ENCODE measurements around the gene MLLT1.

The MLLT1 gene

DNA sequence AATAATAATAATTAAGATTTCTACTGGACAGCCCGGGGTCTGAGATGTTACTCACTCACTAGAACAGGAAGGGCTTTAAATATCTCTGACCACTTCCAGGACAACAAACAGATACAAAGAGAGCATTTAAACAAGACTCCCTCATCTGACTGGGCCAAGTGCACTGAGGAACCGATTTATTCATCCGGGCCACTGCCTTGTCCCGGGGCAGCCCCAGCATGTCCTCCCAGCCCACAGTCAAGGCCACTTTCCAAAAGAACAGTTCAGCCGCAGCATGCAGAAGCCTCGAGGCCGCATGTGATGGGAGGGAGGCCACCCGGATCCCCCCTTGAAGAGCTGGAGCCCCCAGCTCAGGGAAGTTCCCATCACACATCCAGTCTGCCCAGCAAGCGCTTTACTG lies 30.5 kb downstream of the MLLT1 start:
- no peak for TF ChIP-seq CTCF (conservative IDR thresholded peaks at IDR 0.05; ENCODE audit: low read depth, low read length)
- no peak for DNase-seq (ENCODE audit: low read depth)
- no peak overlapping the region for H3K4me3 ChIP-seq (ENCODE audit: low read length)

DNA sequence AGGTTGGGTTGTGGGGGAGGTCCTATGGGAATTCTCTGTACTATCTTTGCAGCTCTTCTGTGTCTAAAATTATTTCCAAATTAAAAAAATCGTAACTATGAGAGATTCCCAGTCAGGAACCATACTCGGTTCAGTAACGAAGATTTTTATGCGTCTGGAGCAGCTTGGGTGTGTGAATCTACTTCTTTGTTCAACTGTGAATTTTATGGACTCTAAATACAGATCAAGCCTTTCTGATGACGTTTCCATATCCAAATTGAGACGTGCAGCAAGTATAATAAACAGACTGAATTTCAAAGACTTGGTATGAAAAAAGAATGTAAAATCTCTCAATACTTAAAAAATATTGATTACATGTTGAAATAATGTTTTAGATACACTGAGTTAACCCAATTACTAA lies 30.9 kb downstream of the MLLT1 start:
- no peak for DNase-seq (ENCODE audit: low read depth)

DNA sequence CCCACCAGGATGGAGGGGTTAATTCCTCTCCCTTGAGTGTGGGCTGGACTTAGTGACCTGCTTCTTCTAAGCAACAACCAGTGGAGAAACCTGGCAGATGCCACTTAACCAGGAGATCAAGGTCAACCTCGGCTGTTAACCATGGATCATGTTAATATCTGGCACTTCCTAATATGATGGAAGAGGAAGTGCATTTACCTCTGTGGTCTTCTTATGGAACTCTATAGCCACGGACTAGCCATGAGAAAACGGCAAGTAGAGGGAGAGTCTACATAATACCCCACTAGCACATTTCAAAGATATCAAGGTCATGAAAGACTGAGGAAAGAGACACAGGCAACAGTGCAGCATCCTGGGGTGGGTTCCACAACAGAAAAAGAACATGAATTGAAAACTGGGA lies 31.4 kb downstream of the MLLT1 start:
- no peak overlapping the region for H3K4me3 ChIP-seq (ENCODE audit: low read length)
- DNase-seq (ENCODE audit: low read depth): no peak
- no peak for TF ChIP-seq CTCF (conservative IDR thresholded peaks at IDR 0.05; ENCODE audit: low read depth, low read length)

More for the DNA sequence above, 30.9 kb downstream of the MLLT1 start:
- TF ChIP-seq CTCF (conservative IDR thresholded peaks at IDR 0.05; ENCODE audit: low read depth, low read length): no peak
- H3K4me3 ChIP-seq (ENCODE audit: low read length): no peak overlapping the region

- no peak for TF ChIP-seq CTCF (conservative IDR thresholded peaks at IDR 0.05; ENCODE audit: low read depth, low read length)
- DNase-seq (ENCODE audit: low read depth): no peak
- H3K4me3 ChIP-seq (ENCODE audit: low read length): no peak overlapping the region
Measured at GRCh38 chr19:6247007-6247288, 32.8 kb downstream of the MLLT1 start.

- no peak for TF ChIP-seq CTCF (conservative IDR thresholded peaks at IDR 0.05; ENCODE audit: low read depth, low read length)
- no peak overlapping the region for H3K4me3 ChIP-seq (ENCODE audit: low read length)
- DNase-seq (ENCODE audit: low read depth): no peak
Measured at GRCh38 chr19:6246174-6247006, 33.4 kb downstream of the MLLT1 start.

- no peak for TF ChIP-seq CTCF (conservative IDR thresholded peaks at IDR 0.05; ENCODE audit: low read depth, low read length)
- DNase-seq (ENCODE audit: low read depth): no peak
- H3K4me3 ChIP-seq (ENCODE audit: low read length): no peak overlapping the region
Measured at GRCh38 chr19:6242677-6243076, 37.1 kb downstream of the MLLT1 start.

- no peak for TF ChIP-seq CTCF (conservative IDR thresholded peaks at IDR 0.05; ENCODE audit: low read depth, low read length)
- DNase-seq (ENCODE audit: low read depth): no peak
- no peak overlapping the region for H3K4me3 ChIP-seq (ENCODE audit: low read length)
Measured at GRCh38 chr19:6241680-6242377, 37.9 kb downstream of the MLLT1 start.

Data from retinal pigment epithelial cell (primary cell).